Left cardiac atrium (tissue), 2 donors: ENCODE data around the gene METTL21C. TPM values are rescaled to one million over a fixed set of nuclear protein-coding genes. Genes with fewer than 3 reads are reported as not detected.

Experiments
- total RNA-seq, 2 donors: library from RNA; stranded (reverse); fragmentation: NEBNext Ultra II Directional; extraction: Animal tissue kit (Norgen Biotek cat#: 25700); gene quantifications; one replicate each; pipeline ENCODE4 v1.2.1, GENCODE V29; 2021
- donor health status: DM: no; HTN: yes; CAD: no; lungs with severe emphysema.
- donor health status: DM: yes; HTN: yes; CAD: no.

The METTL21C gene
- total RNA-seq, 2 donors from 2014 or later: not detected

Other genes with a start within 250 kb of the METTL21C start
- gene TPP2, start 98.1 kb downstream of the METTL21C start, total RNA-seq: 10 to 100 TPM; 33.0 to 39.1 TPM
- 1 to 10 TPM; 9.1 to 9.2 TPM for gene TEX30, start 78.7 kb upstream of the METTL21C start, total RNA-seq
- gene POGLUT2, start 103.9 kb upstream of the METTL21C start, total RNA-seq: 1 to 10 TPM; 4.0 to 4.3 TPM
- 10 to 100 TPM; 27.7 to 29.1 TPM for gene BIVM, start 104.1 kb upstream of the METTL21C start, total RNA-seq
- gene ERCC5, start 151.0 kb upstream of the METTL21C start, total RNA-seq: 10 to 100 TPM; 27.5 to 30.6 TPM